Measurements from ENCODE around the gene PPEF2. TPM values are rescaled to one million over a fixed set of nuclear protein-coding genes. Genes with fewer than 3 reads are reported as not detected.
"Not testable (repeated sequence)": the region's sequence is repeated elsewhere in the genome, so short reads cannot be mapped to it uniquely, and the experiment has no call there.

PPEF2 gene
- total and polyA plus RNA-seq, 4 experiments from 2014 or later, result 0.36 to 0.41 TPM; not detected in 2

DNA sequence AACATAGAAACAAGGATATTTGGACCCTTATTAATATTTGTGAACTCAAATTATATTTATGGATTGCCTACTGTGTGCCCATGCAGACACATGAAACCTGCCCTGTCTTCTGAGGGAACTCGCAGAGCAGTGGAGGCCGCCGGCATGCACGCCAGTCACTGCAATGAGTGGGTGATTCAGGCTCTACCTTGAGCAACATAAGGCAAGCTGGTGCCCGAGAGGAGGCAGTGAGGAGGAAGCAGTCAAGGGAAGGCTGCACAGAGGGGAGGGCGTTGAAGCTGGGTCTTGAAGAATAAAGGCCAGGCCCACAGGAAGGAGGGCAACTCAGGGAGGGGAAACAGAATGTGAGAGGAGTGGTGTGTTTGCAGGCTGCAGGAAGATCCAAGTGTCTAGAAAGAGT, 52.8 kb downstream of the PPEF2 start:
- ChIA-PET POLR2A (ENCODE audit: partially characterized antibody) (no interaction called here), CTCF (ENCODE audit: partially characterized antibody) (interaction anchor here (1.0 kb wide), 1 partner anchor 268 kb away, joined by 3 read pairs; no protein-coding TSS in a partner anchor)
- H3K27ac ChIP-seq (ENCODE audit: low read depth, low read length), result no peak overlapping the region
- no peak overlapping the region for H3K4me3 ChIP-seq (ENCODE audit: low read length in 2 of 2)
- H3K36me3 ChIP-seq (ENCODE audit: insufficient read depth, low read length), result no peaks in the 10 kb centered on the region
- Mint-ChIP-seq H3K27me3 (peaks cover 0 to 10% of the 10 kb centered on the region in 2 donors), H3K4me3 (peak overlapping the region in 1 of 8 donors; percentile 27), H3K9me3 (no peaks in the 10 kb centered on the region), H3K27ac (peak overlapping the region in 1 of 7 donors; percentile 8), H3K36me3 (no peaks in the 10 kb centered on the region), H3K4me1 (peaks cover 0 to 2% (median under 1%) of the 10 kb centered on the region in 4 donors)
- no peaks in the 10 kb centered on the region for H3K4me1 ChIP-seq (ENCODE audit: insufficient read depth, low read length)
- no peak for DNase-seq
- no peaks in the 10 kb centered on the region for H3K9me3 ChIP-seq (ENCODE audit: control insufficient read depth in 1 of 2, low read length in 2 of 2)
- intact Hi-C loops (cut with micrococcal nuclease), result no loop called here
- H3K27me3 ChIP-seq (ENCODE audit: insufficient read depth, low read length), result no peaks in the 10 kb centered on the region

DNA sequence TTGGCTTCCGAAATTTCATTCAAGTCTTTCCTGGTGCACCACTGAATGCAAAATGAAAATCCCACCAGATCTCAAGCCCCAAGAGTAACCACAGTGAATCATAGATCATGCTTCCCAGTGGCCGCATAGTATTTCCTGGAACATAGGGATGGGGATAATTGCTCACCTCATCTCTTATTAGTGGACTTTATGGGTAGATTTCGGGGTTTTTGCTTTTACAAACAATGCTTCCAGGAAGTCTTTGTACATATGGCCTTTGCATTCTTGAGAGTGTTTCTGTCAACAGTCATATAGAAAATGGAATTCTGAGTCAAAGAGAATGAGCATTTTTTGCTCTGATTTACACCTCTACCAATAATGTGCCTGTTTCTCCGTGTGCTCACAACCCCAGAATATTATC, 53.4 kb downstream of the PPEF2 start:
- no peak overlapping the region for H3K4me3 ChIP-seq (ENCODE audit: low read length in 2 of 2)
- Mint-ChIP-seq H3K4me1 (peaks cover 0 to 2% (median under 1%) of the 10 kb centered on the region in 4 donors), H3K9me3 (no peaks in the 10 kb centered on the region), H3K27ac (no peak overlapping the region), H3K27me3 (peaks cover 0 to 10% of the 10 kb centered on the region in 2 donors), H3K4me3 (no peak overlapping the region), H3K36me3 (no peaks in the 10 kb centered on the region)
- H3K36me3 ChIP-seq (ENCODE audit: insufficient read depth, low read length), result no peaks in the 10 kb centered on the region
- DNase-seq, result no peak
- intact Hi-C loops (cut with micrococcal nuclease), result no loop called here
- ChIA-PET POLR2A (ENCODE audit: partially characterized antibody) (no interaction called here), CTCF (ENCODE audit: partially characterized antibody) (interaction anchor here (1.0 to 2.5 kb wide), 5 partner anchors 8 to 279 kb away, joined by 3 to 35 read pairs (median 4); no protein-coding TSS in a partner anchor)
- H3K9me3 ChIP-seq (ENCODE audit: control insufficient read depth in 1 of 2, low read length in 2 of 2), result no peaks in the 10 kb centered on the region
- no peaks in the 10 kb centered on the region for H3K4me1 ChIP-seq (ENCODE audit: insufficient read depth, low read length)
- H3K27ac ChIP-seq (ENCODE audit: low read depth, low read length), result no peak overlapping the region
- no peaks in the 10 kb centered on the region for H3K27me3 ChIP-seq (ENCODE audit: insufficient read depth, low read length)

- CTCF ChIA-PET (ENCODE audit: partially characterized antibody), result interaction anchor here (0.6 to 2.7 kb wide), 31 partner anchors 8 to 975 kb away, joined by 3 to 35 read pairs (median 4); partner anchors contain the start of genes ODAPH and USO1
- peak in 4 of 5 donors; percentile 38 to 51 (median 46) for DNase-seq
These were observed 54.0 kb downstream of the PPEF2 start for GRCh38 chr4:75848171-75848760.

GRCh38 chr4:75845992-75846391, 56.3 kb downstream of the PPEF2 start:
- Histone ChIP-seq H3K4me1 (ENCODE audit: insufficient read depth, low read length) (no peaks in the 10 kb centered on the region), H3K9me3 (ENCODE audit: control insufficient read depth in 1 of 2, low read length in 2 of 2) (no peaks in the 10 kb centered on the region), H3K4me3 (ENCODE audit: low read length in 2 of 2) (no peak overlapping the region), H3K27me3 (ENCODE audit: insufficient read depth, low read length) (no peaks in the 10 kb centered on the region), H3K27ac (ENCODE audit: low read depth, low read length) (no peak overlapping the region), H3K36me3 (ENCODE audit: insufficient read depth, low read length) (no peaks in the 10 kb centered on the region)
- Mint-ChIP-seq H3K9me3 (no peaks in the 10 kb centered on the region), H3K36me3 (no peaks in the 10 kb centered on the region), H3K27ac (no peak overlapping the region), H3K4me1 (peaks cover 0 to 2% (median under 1%) of the 10 kb centered on the region in 4 donors), H3K4me3 (no peak overlapping the region), H3K27me3 (peaks cover 0 to 8% of the 10 kb centered on the region in 2 donors)
- CTCF ChIA-PET (ENCODE audit: partially characterized antibody), result interaction anchor here (2.7 kb wide), 1 partner anchor 7 kb away, joined by 16 read pairs; no protein-coding TSS in a partner anchor
- POLR2A ChIA-PET (ENCODE audit: partially characterized antibody), result no interaction called here
- intact Hi-C loops (cut with micrococcal nuclease), result no loop called here
- no peak for DNase-seq

More at GRCh38 chr4:75848171-75848760, 54.0 kb downstream of the PPEF2 start:
- H3K27ac Mint-ChIP-seq; H3K4me3 Mint-ChIP-seq; H3K4me1 ChIP-seq (ENCODE audit: insufficient read depth, low read length); H3K9me3 Mint-ChIP-seq; H3K4me1 Mint-ChIP-seq; H3K27ac ChIP-seq (ENCODE audit: low read depth, low read length); H3K36me3 ChIP-seq (ENCODE audit: insufficient read depth, low read length); H3K9me3 ChIP-seq (ENCODE audit: control insufficient read depth in 1 of 2, low read length in 2 of 2); H3K27me3 ChIP-seq (ENCODE audit: insufficient read depth, low read length); intact Hi-C loops (cut with micrococcal nuclease); H3K27me3 Mint-ChIP-seq; H3K36me3 Mint-ChIP-seq; POLR2A ChIA-PET (ENCODE audit: partially characterized antibody); H3K4me3 ChIP-seq (ENCODE audit: low read length in 2 of 2): not testable (repeated sequence)

GRCh38 chr4:75844151-75844662, 58.0 kb downstream of the PPEF2 start:
- POLR2A ChIA-PET (ENCODE audit: partially characterized antibody), result no interaction called here
- no peaks in the 10 kb centered on the region for H3K9me3 Mint-ChIP-seq
- H3K27ac ChIP-seq (ENCODE audit: low read depth, low read length), result no peak overlapping the region
- peaks cover 0 to 2% of the 10 kb centered on the region in 2 donors for H3K27me3 Mint-ChIP-seq
- no peak overlapping the region for H3K4me3 Mint-ChIP-seq
- peaks cover 0 to 2% (median under 1%) of the 10 kb centered on the region in 4 donors for H3K4me1 Mint-ChIP-seq
- H3K4me3 ChIP-seq (ENCODE audit: low read length in 2 of 2), result no peak overlapping the region
- intact Hi-C loops (cut with micrococcal nuclease), result no loop called here
- no peaks in the 10 kb centered on the region for H3K27me3 ChIP-seq (ENCODE audit: insufficient read depth, low read length)
- CTCF ChIA-PET (ENCODE audit: partially characterized antibody), result interaction anchor here (0.6 to 1.2 kb wide), 2 partner anchors 51 to 273 kb away, joined by 3 read pairs; no protein-coding TSS in a partner anchor
- H3K4me1 ChIP-seq (ENCODE audit: insufficient read depth, low read length), result no peaks in the 10 kb centered on the region
- H3K36me3 ChIP-seq (ENCODE audit: insufficient read depth, low read length), result no peaks in the 10 kb centered on the region
- no peaks in the 10 kb centered on the region for H3K36me3 Mint-ChIP-seq
- no peaks in the 10 kb centered on the region for H3K9me3 ChIP-seq (ENCODE audit: control insufficient read depth in 1 of 2, low read length in 2 of 2)
- DNase-seq, result no peak
- no peak overlapping the region for H3K27ac Mint-ChIP-seq

GRCh38 chr4:75843596-75843995, 58.7 kb downstream of the PPEF2 start:
- no peaks in the 10 kb centered on the region for H3K9me3 ChIP-seq (ENCODE audit: control insufficient read depth in 1 of 2, low read length in 2 of 2)
- H3K27ac ChIP-seq (ENCODE audit: low read depth, low read length), result no peak overlapping the region
- CTCF ChIA-PET (ENCODE audit: partially characterized antibody), result interaction anchor here (1.2 kb wide), 1 partner anchor 272 kb away, joined by 3 read pairs; no protein-coding TSS in a partner anchor
- H3K4me3 ChIP-seq (ENCODE audit: low read length in 2 of 2), result no peak overlapping the region
- Mint-ChIP-seq H3K36me3 (no peaks in the 10 kb centered on the region), H3K4me3 (no peak overlapping the region), H3K9me3 (no peaks in the 10 kb centered on the region), H3K4me1 (peaks cover 0 to 2% (median under 1%) of the 10 kb centered on the region in 4 donors), H3K27me3 (peaks cover 0 to 2% of the 10 kb centered on the region in 2 donors), H3K27ac (no peak overlapping the region)
- POLR2A ChIA-PET (ENCODE audit: partially characterized antibody), result no interaction called here
- no peaks in the 10 kb centered on the region for H3K27me3 ChIP-seq (ENCODE audit: insufficient read depth, low read length)
- H3K36me3 ChIP-seq (ENCODE audit: insufficient read depth, low read length), result no peaks in the 10 kb centered on the region
- no peaks in the 10 kb centered on the region for H3K4me1 ChIP-seq (ENCODE audit: insufficient read depth, low read length)
- no peak for DNase-seq
- intact Hi-C loops (cut with micrococcal nuclease), result no loop called here

- ChIA-PET POLR2A (ENCODE audit: partially characterized antibody) (no interaction called here), CTCF (ENCODE audit: partially characterized antibody) (interaction anchor here (0.9 kb wide), 1 partner anchor 211 kb away, joined by 3 read pairs; no protein-coding TSS in a partner anchor)
- Histone ChIP-seq H3K36me3 (ENCODE audit: insufficient read depth, low read length) (no peaks in the 10 kb centered on the region), H3K4me3 (ENCODE audit: low read length in 2 of 2) (no peak overlapping the region), H3K27me3 (ENCODE audit: insufficient read depth, low read length) (no peaks in the 10 kb centered on the region), H3K4me1 (ENCODE audit: insufficient read depth, low read length) (no peaks in the 10 kb centered on the region), H3K27ac (ENCODE audit: low read depth, low read length) (no peak overlapping the region), H3K9me3 (ENCODE audit: control insufficient read depth in 1 of 2, low read length in 2 of 2) (no peaks in the 10 kb centered on the region)
- Mint-ChIP-seq H3K36me3 (no peaks in the 10 kb centered on the region), H3K27me3 (no peaks in the 10 kb centered on the region), H3K27ac (no peak overlapping the region), H3K9me3 (no peaks in the 10 kb centered on the region), H3K4me1 (peaks cover 0 to 2% (median 0%) of the 10 kb centered on the region in 4 donors), H3K4me3 (no peak overlapping the region)
- intact Hi-C loops (cut with micrococcal nuclease), result no loop called here
- DNase-seq, result no peak
These were observed 60.4 kb downstream of the PPEF2 start for GRCh38 chr4:75841641-75842520.
